Transverse colon (tissue), 4 donors: ENCODE measurements around the gene NUDT22. TPM values are rescaled to one million over a fixed set of nuclear protein-coding genes. Genes with fewer than 3 reads are reported as not detected.

ENCODE experiments used
- DNase-seq: peaks from one replicate; pipeline ENCODE4 v3.0.0-alpha.2; 2019
- H3K27ac ChIP-seq, 4 donors: fragments of 200-600 bp; sonication (generic); 2 replicates each; pipeline ENCODE4 v1.5.1; 2016 to 2018; ENCODE audit warnings: inconsistent platforms in 4 of 4
- H3K27me3 ChIP-seq: fragments of 200-600 bp; sonication (generic); 2 replicates; pipeline ENCODE4 v1.5.1; 2017; ENCODE audit warnings: inconsistent platforms
- H3K36me3 ChIP-seq, 4 donors: fragments of 200-600 bp; sonication (generic); 2 replicates each; pipeline ENCODE4 v1.5.1; 2017 to 2019; ENCODE audit warnings: inconsistent platforms in 4 of 4
- H3K4me1 ChIP-seq, 4 donors: fragments of 200-600 bp; sonication (generic); 2 replicates each; pipeline ENCODE4 v1.5.1; 2017 to 2020; ENCODE audit warnings: inconsistent platforms in 4 of 4
- H3K4me3 ChIP-seq, 4 donors: fragments of 200-600 bp; sonication (generic); 1 replicate in 1 of 4; 2 replicates in 3 of 4; pipeline versions ENCODE4 v1.5.1 to v1.6.1; 2017 to 2019; ENCODE audit warnings: inconsistent platforms in 4 of 4
- H3K9me3 ChIP-seq, 2 donors: fragments of 200-600 bp; sonication (generic); 2 replicates each; pipeline ENCODE4 v1.5.1; 2017 to 2019; ENCODE audit warnings: inconsistent platforms in 2 of 2
- EP300 ChIP-seq: sonication (generic); formaldehyde crosslinking; IDR thresholded peaks from one replicate; pipeline ENCODE4 v1.6.1; 2017; ENCODE audit warnings: antibody characterized with exemption, low read depth
- POLR2A ChIP-seq: fragments of 450-650 bp; IDR thresholded peaks from one replicate; pipeline ENCODE4 v1.6.1; 2016; ENCODE audit warnings: antibody characterized with exemption, mild to moderate bottlenecking, moderate library complexity
- POLR2AphosphoS5 ChIP-seq, 3 donors: sonication (generic); formaldehyde crosslinking; IDR thresholded peaks; one replicate each; pipeline ENCODE4 v1.6.1; 2016; ENCODE audit warnings: antibody characterized with exemption in 3 of 3
- WGBS, 2 donors: methylation state at CpG; one replicate each; pipeline ENCODE4 v1.1.5; 2018; ENCODE audit warnings: low coverage in 1 of 2; 5-methylcytosine and 5-hydroxymethylcytosine counted together
- in situ Hi-C, 4 donors: fragments of 200-750 bp; cut with MboI; loops; one replicate each; pipeline versions ENCODE4 v1.15.0 to v1.15.1; 2017; ENCODE audit warnings: low sequenced_read_pairs in 3 of 4, low pct_ligation_motif_present in 1 of 4, low pct_unique_long_range_greater_than_20kb in 1 of 4
- intact Hi-C: fragments of 100-400 bp; cut with DNase I; formaldehyde crosslinking; loops from one replicate; pipeline ENCODE4 v1.15.1; 2023; ENCODE audit warnings: low total_unique reads
- total RNA-seq, 4 donors: library from RNA; depleted of rRNA; stranded (reverse); fragments of >200 nt; gene quantifications; one replicate each; pipeline ENCODE4 v1.1.0, GENCODE V29; 2016
- TF ChIP-seq, protein P1 (sequence below), 5 experiments: fragments of 200-600 bp in 3 of 5; fragments of 450-650 bp in 2 of 5; sonication (generic) in 3 of 5; IDR thresholded peaks; 1 replicate in 2 of 5; 2 replicates in 3 of 5; pipeline ENCODE4 v1.5.1; 2016 to 2017; ENCODE audit warnings: antibody characterized with exemption in 5 of 5, inconsistent platforms in 3 of 5, mild to moderate bottlenecking in 2 of 5, moderate library complexity in 1 of 5

The NUDT22 gene
- total RNA-seq, 4 donors from 2014 or later = 84.0 to 215 (median 127) TPM

DNA sequence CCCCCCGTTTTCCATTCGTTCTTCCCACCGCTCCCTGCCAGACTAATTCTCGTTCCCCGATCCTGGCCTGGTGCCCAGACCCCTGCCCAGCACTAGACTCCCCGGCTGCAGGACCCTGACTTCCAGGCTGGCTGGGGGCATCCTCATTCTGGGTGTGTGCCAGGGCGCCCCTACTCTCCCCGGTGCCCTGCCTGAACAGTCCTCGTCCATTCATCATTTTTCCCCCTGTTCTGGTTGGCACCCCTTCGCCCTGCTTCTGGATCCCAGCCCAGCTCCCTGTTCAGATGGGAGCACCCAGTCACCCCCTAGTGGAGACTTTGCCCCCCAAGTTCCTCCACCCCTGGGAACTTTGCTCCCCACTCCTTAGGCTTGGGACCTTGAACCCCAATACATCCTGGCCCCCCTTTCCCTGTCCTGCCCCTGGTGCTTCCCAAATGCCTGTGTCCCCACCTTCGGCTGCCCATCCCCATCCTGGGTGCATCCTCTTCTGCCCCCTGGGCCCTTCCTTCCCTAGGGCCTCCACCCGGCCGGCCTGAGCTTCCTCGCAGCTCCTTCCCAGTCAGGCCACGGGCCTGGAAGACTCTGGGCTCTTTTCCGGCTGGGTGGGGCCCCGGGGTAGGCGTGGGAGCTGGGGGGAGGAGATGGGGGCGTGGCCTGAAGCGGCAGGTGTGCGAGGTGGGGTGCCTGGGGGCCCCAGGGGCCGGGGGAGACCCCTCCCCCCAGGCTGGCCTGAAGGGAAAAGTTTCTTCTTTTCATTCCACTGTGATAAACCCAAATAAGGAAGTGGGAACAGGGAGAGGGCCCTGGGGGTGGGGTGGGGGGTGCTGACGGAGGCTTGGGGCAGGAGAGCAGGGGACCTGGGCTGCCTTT is 26.2 kb downstream of the NUDT22 start:
- TF ChIP-seq EP300 = no peak
- TF ChIP-seq, protein P1, sequence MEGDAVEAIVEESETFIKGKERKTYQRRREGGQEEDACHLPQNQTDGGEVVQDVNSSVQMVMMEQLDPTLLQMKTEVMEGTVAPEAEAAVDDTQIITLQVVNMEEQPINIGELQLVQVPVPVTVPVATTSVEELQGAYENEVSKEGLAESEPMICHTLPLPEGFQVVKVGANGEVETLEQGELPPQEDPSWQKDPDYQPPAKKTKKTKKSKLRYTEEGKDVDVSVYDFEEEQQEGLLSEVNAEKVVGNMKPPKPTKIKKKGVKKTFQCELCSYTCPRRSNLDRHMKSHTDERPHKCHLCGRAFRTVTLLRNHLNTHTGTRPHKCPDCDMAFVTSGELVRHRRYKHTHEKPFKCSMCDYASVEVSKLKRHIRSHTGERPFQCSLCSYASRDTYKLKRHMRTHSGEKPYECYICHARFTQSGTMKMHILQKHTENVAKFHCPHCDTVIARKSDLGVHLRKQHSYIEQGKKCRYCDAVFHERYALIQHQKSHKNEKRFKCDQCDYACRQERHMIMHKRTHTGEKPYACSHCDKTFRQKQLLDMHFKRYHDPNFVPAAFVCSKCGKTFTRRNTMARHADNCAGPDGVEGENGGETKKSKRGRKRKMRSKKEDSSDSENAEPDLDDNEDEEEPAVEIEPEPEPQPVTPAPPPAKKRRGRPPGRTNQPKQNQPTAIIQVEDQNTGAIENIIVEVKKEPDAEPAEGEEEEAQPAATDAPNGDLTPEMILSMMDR (IDR thresholded peaks at IDR 0.05) = peak; percentile 31 to 70 (median 50)
- TF ChIP-seq POLR2A = peak; percentile 88
- peak; percentile 74 to 83 (median 77) for TF ChIP-seq POLR2AphosphoS5 (IDR thresholded peaks at IDR 0.05)
- H3K27ac ChIP-seq = peak overlapping the region; percentile 84 to 91 (median 88)
- 4 to 6% methylated on average over 10 to 23 of the region's 23 CpGs for WGBS, 2 donors
- H3K27me3 ChIP-seq = no peaks in the 10 kb centered on the region
- H3K4me1 ChIP-seq = peaks cover 15 to 42% (median 29%) of the 10 kb centered on the region in 4 donors
- H3K4me3 ChIP-seq = peak overlapping the region; percentile 65 to 91 (median 86)
- in situ Hi-C loops (no loop called here), intact Hi-C loops (loop anchor here (5.0 kb wide), 1 partner anchor 50 kb away; the partner anchor contains the start of gene CATSPERZ)
- H3K9me3 ChIP-seq = no peaks in the 10 kb centered on the region
- H3K36me3 ChIP-seq = peaks cover 0 to 20% (median 0%) of the 10 kb centered on the region in 4 donors
- DNase-seq = peak; percentile 89

DNA sequence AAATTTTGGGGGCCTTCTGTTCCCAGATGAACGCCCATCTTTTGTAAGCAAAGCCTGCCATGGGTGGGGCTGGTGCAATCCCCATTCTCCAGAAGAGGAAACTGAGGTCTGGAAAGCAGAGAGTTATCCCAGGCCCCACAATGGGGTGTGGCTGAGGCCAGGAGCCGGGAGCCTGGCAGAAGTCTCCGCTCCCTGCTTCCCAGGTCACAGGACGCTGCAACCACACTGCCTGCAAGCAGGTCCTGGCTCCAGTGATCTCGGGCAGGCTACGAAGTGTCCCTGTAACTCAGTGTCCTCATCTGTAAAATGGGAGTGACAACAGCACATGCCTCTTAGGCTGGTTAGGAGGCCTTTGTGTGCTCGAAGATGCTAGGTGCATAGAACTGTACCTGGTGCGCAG is 27.0 kb downstream of the NUDT22 start:
- peak overlapping the region in 2 of 4 donors; percentile 65 to 86 for H3K4me3 ChIP-seq
- H3K27me3 ChIP-seq = no peaks in the 10 kb centered on the region
- no peak for DNase-seq
- intact Hi-C loops (loop anchor here (5.0 kb wide), 1 partner anchor 49 kb away; the partner anchor contains the start of gene CATSPERZ), in situ Hi-C loops (no loop called here)
- H3K9me3 ChIP-seq = no peaks in the 10 kb centered on the region
- peak overlapping the region; percentile 84 to 91 (median 88) for H3K27ac ChIP-seq
- H3K4me1 ChIP-seq = peaks cover 15 to 37% (median 23%) of the 10 kb centered on the region in 4 donors
- WGBS, 2 donors = 72% methylated on average over 8 of the region's 8 CpGs; no CpG with 5 or more reads in 1 of the 2 donors
- H3K36me3 ChIP-seq = peaks cover 0 to 20% (median 0%) of the 10 kb centered on the region in 4 donors
- TF ChIP-seq, protein P1 (IDR thresholded peaks at IDR 0.05) = no peak
- TF ChIP-seq EP300 (no peak), POLR2A (no peak), POLR2AphosphoS5 (IDR thresholded peaks at IDR 0.05) (no peak)

DNA sequence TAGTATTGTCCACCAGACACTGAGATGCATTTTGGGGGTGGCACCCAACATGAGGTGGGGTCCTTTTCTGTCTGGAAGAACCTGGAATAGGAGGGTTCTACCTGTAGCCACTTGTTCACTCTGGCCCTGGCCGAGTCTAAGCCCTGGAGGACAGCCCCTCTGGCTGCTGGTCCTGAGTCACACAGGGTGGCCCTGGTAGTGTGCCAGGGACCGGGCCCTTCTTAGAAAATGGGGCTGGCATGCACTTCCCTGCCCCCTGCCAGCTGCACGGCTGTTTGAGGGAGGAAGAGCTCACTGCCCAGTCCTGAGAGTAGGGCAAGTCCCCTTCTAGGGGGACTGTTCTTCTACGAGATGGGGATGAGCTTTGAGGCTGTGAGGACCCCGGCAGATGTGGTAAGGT is 27.4 kb downstream of the NUDT22 start:
- Histone ChIP-seq H3K4me3 (no peak overlapping the region), H3K36me3 (peaks cover 0 to 21% (median 0%) of the 10 kb centered on the region in 4 donors), H3K27me3 (no peaks in the 10 kb centered on the region), H3K4me1 (peaks cover 15 to 36% (median 23%) of the 10 kb centered on the region in 4 donors), H3K9me3 (no peaks in the 10 kb centered on the region), H3K27ac (peak overlapping the region in 1 of 4 donors; percentile 84)
- in situ Hi-C loops (no loop called here), intact Hi-C loops (loop anchor here (5.0 kb wide), 1 partner anchor 49 kb away; the partner anchor contains the start of gene CATSPERZ)
- TF ChIP-seq POLR2AphosphoS5 (IDR thresholded peaks at IDR 0.05) (no peak), POLR2A (no peak)
- TF ChIP-seq, protein P1 (IDR thresholded peaks at IDR 0.05) = no peak
- DNase-seq = peak; percentile 19
- WGBS, 2 donors = 66% methylated on average over 5 of the region's 5 CpGs; no CpG with 5 or more reads in 1 of the 2 donors

DNA sequence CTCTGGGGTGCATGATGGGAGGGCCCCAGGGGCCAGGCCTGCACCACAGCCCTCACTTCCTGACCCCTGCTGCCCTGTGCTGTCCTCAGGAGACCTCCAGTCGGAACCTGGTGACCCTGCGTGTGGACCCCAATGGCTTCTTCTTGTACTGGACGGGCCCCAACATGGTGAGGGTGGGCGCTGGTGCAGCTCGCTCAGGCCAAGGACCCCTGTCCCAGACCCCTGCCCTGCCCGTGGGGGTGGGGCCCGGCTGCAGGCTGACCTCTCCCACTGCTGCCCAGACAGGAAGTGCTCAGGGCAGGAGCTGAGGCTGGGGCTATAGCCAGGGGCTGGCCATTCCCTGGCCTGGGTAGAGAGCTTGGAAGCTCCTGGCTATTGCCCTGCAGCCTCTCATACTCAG is 28.3 kb downstream of the NUDT22 start:
- TF ChIP-seq, protein P1 (IDR thresholded peaks at IDR 0.05) = no peak
- TF ChIP-seq POLR2A (no peak), EP300 (no peak), POLR2AphosphoS5 (IDR thresholded peaks at IDR 0.05) (no peak)
- intact Hi-C loops (loop anchor here (5.0 kb wide), 1 partner anchor 48 kb away; the partner anchor contains the start of gene CATSPERZ), in situ Hi-C loops (no loop called here)
- H3K27ac ChIP-seq = no peak overlapping the region
- H3K9me3 ChIP-seq = no peaks in the 10 kb centered on the region
- 86% methylated on average over 7 of the region's 7 CpGs; no CpG with 5 or more reads in 1 of the 2 donors for WGBS, 2 donors
- no peaks in the 10 kb centered on the region for H3K27me3 ChIP-seq
- DNase-seq = no peak
- H3K36me3 ChIP-seq = peaks cover 0 to 29% (median 0%) of the 10 kb centered on the region in 4 donors
- H3K4me3 ChIP-seq = no peak overlapping the region
- H3K4me1 ChIP-seq = peaks cover 15 to 36% (median 23%) of the 10 kb centered on the region in 4 donors
